Measurements from ENCODE around the gene CAB39L. TPM values are rescaled to one million over a fixed set of nuclear protein-coding genes. Genes with fewer than 3 reads are reported as not detected.
A peak's percentile ranks its signal among the peaks of the same experiment; 100 is the strongest.

CAB39L gene
- total and polyA plus RNA-seq, 2 of the 13 experiments (the other 11 are each of a cell fraction or from before 2014, with no cell fraction given) = 3.1 to 6.1 TPM

DNA sequence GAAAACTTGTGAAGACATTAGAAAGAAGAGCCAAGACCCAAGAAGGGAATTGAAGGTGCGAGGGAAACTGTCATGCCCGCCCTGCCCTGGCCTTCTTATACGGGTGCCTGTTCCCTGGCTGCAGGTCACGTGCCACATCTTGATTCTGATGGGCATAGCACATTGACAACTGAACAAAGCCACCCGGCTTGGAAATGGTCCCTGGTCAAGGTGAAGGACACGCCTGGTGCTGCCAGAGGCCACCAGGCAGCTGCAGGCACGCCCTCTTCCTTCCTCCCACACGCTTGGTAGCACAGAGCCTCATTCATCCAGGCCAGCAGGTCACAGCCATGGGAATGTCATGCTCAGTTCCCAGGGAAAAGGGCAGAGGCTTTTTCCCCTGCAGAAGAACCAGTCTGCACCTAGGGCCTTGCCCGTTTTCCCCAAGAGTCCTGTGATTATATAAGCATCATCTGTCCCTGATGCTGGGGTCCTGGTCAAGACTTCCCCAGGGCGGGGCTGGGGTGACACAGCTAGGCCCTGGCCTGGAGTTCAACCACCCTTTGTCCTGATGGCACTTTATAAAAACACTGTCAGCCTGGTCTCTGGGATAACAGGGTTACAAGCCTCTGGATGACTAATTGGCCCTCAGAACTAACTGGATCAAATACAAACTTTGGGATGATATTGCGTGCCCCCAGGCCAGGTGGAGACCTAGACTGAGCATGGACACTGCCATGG is 140.2 kb downstream of the CAB39L start (continued):
- TF ChIP-seq, protein P1, sequence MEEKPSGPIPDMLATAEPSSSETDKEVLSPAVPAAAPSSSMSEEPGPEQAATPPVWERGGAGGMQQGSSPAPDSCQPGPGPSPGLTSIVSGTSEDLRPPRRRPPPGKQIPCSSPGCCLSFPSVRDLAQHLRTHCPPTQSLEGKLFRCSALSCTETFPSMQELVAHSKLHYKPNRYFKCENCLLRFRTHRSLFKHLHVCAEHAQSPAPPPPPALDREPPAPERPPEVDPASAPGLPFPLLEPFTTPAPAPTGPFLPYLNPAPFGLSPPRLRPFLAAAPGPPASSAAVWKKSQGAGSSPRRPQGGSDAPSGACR (CRISPR knock-in tag; IDR thresholded peaks at IDR 0.05) = no peak
- peak; percentile 40; the same call in 1 of the 2 replicates for TF ChIP-seq CREM (IDR thresholded peaks at IDR 0.05)
- no peak for TF ChIP-seq CREM (CRISPR knock-in tag; IDR thresholded peaks at IDR 0.05)
- no peak for TF ChIP-seq SMC3 (IDR thresholded peaks at IDR 0.05; ENCODE audit: low read length)
- TF ChIP-seq ZNF850 (CRISPR knock-in tag; conservative IDR thresholded peaks at IDR 0.05) = no peak
- TF ChIP-seq HNRNPLL (IDR thresholded peaks at IDR 0.05; ENCODE audit: low read depth, low read length, poor library complexity, severe bottlenecking) = no peak
- TF ChIP-seq ZNF234 (CRISPR knock-in tag; conservative IDR thresholded peaks at IDR 0.05) = no peak
- no peak for TF ChIP-seq FOXK1 (CRISPR knock-in tag; IDR thresholded peaks at IDR 0.05; ENCODE audit: borderline replicate concordance, low read depth)
- no peak for TF ChIP-seq IKZF1 (IDR thresholded peaks at IDR 0.05)
- TF ChIP-seq ZNF350 (CRISPR knock-in tag; IDR thresholded peaks at IDR 0.05; ENCODE audit: borderline replicate concordance, low read depth) = no peak
- no peak for TF ChIP-seq LCORL (IDR thresholded peaks at IDR 0.05)
- peak; percentile 26; the same call in 1 of the 2 replicates for TF ChIP-seq LCORL (CRISPR knock-in tag; IDR thresholded peaks at IDR 0.05)
- TF ChIP-seq, protein P2, sequence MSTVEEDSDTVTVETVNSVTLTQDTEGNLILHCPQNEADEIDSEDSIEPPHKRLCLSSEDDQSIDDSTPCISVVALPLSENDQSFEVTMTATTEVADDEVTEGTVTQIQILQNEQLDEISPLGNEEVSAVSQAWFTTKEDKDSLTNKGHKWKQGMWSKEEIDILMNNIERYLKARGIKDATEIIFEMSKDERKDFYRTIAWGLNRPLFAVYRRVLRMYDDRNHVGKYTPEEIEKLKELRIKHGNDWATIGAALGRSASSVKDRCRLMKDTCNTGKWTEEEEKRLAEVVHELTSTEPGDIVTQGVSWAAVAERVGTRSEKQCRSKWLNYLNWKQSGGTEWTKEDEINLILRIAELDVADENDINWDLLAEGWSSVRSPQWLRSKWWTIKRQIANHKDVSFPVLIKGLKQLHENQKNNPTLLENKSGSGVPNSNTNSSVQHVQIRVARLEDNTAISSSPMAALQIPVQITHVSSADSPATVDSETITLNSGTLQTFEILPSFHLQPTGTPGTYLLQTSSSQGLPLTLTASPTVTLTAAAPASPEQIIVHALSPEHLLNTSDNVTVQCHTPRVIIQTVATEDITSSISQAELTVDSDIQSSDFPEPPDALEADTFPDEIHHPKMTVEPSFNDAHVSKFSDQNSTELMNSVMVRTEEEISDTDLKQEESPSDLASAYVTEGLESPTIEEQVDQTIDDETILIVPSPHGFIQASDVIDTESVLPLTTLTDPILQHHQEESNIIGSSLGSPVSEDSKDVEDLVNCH (CRISPR knock-in tag; IDR thresholded peaks at IDR 0.05) = no peak
- TF ChIP-seq, protein P3, sequence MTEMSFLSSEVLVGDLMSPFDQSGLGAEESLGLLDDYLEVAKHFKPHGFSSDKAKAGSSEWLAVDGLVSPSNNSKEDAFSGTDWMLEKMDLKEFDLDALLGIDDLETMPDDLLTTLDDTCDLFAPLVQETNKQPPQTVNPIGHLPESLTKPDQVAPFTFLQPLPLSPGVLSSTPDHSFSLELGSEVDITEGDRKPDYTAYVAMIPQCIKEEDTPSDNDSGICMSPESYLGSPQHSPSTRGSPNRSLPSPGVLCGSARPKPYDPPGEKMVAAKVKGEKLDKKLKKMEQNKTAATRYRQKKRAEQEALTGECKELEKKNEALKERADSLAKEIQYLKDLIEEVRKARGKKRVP (CRISPR knock-in tag; IDR thresholded peaks at IDR 0.05) = no peak
- TF ChIP-seq ZNF75D (CRISPR knock-in tag; IDR thresholded peaks at IDR 0.05; ENCODE audit: borderline replicate concordance) = no peak
- TF ChIP-seq, protein P4, sequence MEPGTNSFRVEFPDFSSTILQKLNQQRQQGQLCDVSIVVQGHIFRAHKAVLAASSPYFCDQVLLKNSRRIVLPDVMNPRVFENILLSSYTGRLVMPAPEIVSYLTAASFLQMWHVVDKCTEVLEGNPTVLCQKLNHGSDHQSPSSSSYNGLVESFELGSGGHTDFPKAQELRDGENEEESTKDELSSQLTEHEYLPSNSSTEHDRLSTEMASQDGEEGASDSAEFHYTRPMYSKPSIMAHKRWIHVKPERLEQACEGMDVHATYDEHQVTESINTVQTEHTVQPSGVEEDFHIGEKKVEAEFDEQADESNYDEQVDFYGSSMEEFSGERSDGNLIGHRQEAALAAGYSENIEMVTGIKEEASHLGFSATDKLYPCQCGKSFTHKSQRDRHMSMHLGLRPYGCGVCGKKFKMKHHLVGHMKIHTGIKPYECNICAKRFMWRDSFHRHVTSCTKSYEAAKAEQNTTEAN (CRISPR knock-in tag; conservative IDR thresholded peaks at IDR 0.05) = 0 out of 2 replicates have a peak, but pooled peaks have one; percentile 44
- no peak for TF ChIP-seq ATAD3A (CRISPR knock-in tag; IDR thresholded peaks at IDR 0.05)
- no peak for TF ChIP-seq ZNF496 (CRISPR knock-in tag; IDR thresholded peaks at IDR 0.05; ENCODE audit: insufficient replicate concordance)
- TF ChIP-seq NR2C2 (CRISPR knock-in tag; IDR thresholded peaks at IDR 0.05; ENCODE audit: borderline replicate concordance) = peak; percentile 60; the same call in 1 of the 2 replicates
- TF ChIP-seq ZNF788 (CRISPR knock-in tag; IDR thresholded peaks at IDR 0.05; ENCODE audit: borderline replicate concordance) = peak; percentile 73; the same call in 1 of the 2 replicates
- no peak for TF ChIP-seq ZNF790 (CRISPR knock-in tag; IDR thresholded peaks at IDR 0.05; ENCODE audit: borderline replicate concordance)
- TF ChIP-seq TBX3 (IDR thresholded peaks at IDR 0.05; ENCODE audit: borderline replicate concordance) = no peak

Measured in HepG2 (cell line).